Hindlimb muscle (tissue), 1 donor: ENCODE results near the gene TMEM135. TPM values are rescaled to one million over a fixed set of nuclear protein-coding genes. Genes with fewer than 3 reads are reported as not detected.

Experiments used
- DNase-seq: peaks from one replicate; pipeline ENCODE4 v3.0.0-alpha.2; 2013
- polyA plus RNA-seq: library from polyadenylated mRNA; unstranded; fragments of 120-200 nt; gene quantifications from one replicate; pipeline ENCODE4 v1.2.1, GENCODE V29; 2013; ENCODE audit not compliant: insufficient read length

Gene TMEM135
- polyA plus RNA-seq, 1 donor, result 13.5 TPM

GRCh38 chr11:87366346-87366745 lies 328.6 kb downstream of the TMEM135 start:
- no peak for DNase-seq

DNA sequence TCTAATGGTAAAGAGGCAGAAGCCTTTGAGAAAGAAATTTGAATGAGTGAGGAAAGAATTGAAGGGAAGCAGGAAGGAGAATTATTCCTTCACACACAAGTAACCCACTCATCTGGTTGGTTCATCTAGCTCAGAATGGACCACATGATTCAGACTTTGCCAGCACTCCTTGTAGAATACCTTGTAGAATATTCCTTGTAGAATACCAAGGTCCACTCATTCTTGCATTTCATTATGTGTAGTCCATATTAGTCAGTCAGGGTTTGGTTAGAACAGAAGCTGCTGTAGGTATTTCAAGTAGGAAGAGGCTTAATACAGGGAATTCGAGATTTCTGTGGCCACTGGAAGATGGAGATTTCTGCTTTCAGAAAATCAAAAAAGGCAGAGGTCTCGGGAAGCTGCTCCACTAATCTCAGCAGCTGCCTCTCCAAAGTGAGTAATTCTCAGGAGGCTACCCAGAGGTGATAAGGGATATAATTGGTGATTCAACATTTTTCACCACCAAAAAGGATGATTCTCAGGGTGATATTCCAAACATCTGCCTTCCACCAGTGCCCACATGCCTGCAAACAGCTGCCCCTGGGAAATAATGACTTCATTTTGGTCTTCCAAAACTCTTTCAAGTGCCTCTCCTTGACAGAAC lies 329.1 kb downstream of the TMEM135 start:
- DNase-seq, result no peak

- DNase-seq, result no peak
Observed at GRCh38 chr11:87368151-87368550, 330.4 kb downstream of the TMEM135 start.

DNA sequence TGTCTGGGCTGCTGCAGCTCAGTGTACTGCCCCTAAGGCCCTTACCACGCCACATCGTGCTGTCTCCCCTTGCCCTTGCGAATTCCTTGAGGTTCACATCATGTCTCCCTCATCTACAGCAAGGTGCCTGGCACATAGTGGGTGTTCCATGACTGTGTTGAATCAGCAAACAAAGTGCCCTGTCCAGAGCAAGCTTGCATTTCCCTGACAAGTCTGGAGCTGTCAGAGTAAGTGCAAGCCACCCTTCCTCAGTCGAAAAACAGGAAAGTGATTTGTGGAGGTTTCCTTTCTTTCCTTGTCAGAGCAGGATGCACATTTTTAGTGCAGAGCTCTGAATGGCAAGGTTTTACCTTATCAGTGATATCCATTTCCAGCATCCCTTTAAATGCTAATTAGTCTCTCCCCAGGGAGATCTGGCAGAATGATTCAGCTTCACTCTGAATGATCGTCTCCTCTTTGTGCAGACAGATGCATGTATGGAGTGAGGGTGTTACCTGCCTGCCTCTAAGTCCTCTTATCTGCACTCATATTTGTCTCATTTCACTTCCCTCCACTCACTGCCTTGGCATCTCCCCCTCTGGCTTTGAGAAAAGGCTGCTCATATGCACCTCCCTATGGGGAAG lies 331.2 kb downstream of the TMEM135 start:
- DNase-seq, result no peak

- DNase-seq, result no peak
Observed at GRCh38 chr11:87369888-87370287, 332.2 kb downstream of the TMEM135 start.

DNA sequence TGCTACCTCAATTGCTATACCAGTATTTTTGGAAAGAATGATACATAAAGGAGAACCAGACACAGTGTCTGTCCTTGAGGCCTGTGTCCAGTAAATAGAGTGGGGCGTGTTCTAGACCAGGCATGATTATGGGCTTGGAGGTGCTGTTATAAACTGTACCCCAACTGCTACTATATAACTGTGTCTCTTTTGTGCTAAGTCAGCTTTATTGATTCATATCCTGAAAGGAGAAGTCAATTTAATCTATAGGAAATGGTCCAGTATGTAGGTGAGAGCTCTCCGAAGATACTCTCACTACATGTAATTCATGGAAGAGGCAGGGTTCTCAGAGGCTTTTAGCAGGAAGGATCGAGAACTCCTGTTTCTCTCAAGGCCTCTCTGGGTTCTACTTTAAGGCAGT lies 334.3 kb downstream of the TMEM135 start:
- DNase-seq, result no peak

Other genes starting within 250 kb of the TMEM135 start
- gene PRSS23, start 237.4 kb upstream of the TMEM135 start, polyA plus RNA-seq, result 21.4 TPM
- gene FZD4, start 82.5 kb upstream of the TMEM135 start, polyA plus RNA-seq, result 32.1 TPM